Body of pancreas (tissue), 4 donors: ENCODE measurements around the gene RASL10B.

ENCODE experiments used
- CTCF ChIP-seq, 7 experiments: fragments of 450-650 bp in 4 of 7; fragments of 200-600 bp in 3 of 7; sonication (generic) in 3 of 7; IDR thresholded peaks; one replicate each; pipeline ENCODE4 v1.5.1; 2016 to 2019; ENCODE audit warnings: antibody characterized with exemption in 7 of 7
- POLR2A ChIP-seq, 3 donors: fragments of 450-650 bp; IDR thresholded peaks; one replicate each; pipeline ENCODE4 v1.6.1; 2016; ENCODE audit warnings: antibody characterized with exemption in 3 of 3, mild to moderate bottlenecking in 2 of 3

GRCh38 chr17:35695613-35696012 lies 35.8 kb upstream of the RASL10B start:
- no peak for TF ChIP-seq CTCF (IDR thresholded peaks at IDR 0.05)
- no peak for TF ChIP-seq POLR2A (IDR thresholded peaks at IDR 0.05)
